ENCODE measurements around the gene LRP1-AS. TPM values are rescaled to one million over a fixed set of nuclear protein-coding genes. Genes with fewer than 3 reads are reported as not detected.

The LRP1-AS gene
- total and polyA plus RNA-seq, 10 of the 15 experiments (the other 5 are each of a cell fraction or from before 2014, with no cell fraction given): not detected

- TF ChIP-seq, protein P1, sequence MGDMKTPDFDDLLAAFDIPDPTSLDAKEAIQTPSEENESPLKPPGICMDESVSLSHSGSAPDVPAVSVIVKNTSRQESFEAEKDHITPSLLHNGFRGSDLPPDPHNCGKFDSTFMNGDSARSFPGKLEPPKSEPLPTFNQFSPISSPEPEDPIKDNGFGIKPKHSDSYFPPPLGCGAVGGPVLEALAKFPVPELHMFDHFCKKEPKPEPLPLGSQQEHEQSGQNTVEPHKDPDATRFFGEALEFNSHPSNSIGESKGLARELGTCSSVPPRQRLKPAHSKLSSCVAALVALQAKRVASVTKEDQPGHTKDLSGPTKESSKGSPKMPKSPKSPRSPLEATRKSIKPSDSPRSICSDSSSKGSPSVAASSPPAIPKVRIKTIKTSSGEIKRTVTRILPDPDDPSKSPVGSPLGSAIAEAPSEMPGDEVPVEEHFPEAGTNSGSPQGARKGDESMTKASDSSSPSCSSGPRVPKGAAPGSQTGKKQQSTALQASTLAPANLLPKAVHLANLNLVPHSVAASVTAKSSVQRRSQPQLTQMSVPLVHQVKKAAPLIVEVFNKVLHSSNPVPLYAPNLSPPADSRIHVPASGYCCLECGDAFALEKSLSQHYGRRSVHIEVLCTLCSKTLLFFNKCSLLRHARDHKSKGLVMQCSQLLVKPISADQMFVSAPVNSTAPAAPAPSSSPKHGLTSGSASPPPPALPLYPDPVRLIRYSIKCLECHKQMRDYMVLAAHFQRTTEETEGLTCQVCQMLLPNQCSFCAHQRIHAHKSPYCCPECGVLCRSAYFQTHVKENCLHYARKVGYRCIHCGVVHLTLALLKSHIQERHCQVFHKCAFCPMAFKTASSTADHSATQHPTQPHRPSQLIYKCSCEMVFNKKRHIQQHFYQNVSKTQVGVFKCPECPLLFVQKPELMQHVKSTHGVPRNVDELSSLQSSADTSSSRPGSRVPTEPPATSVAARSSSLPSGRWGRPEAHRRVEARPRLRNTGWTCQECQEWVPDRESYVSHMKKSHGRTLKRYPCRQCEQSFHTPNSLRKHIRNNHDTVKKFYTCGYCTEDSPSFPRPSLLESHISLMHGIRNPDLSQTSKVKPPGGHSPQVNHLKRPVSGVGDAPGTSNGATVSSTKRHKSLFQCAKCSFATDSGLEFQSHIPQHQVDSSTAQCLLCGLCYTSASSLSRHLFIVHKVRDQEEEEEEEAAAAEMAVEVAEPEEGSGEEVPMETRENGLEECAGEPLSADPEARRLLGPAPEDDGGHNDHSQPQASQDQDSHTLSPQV (IDR thresholded peaks at IDR 0.05): no peak
- TF ChIP-seq, protein P2, sequence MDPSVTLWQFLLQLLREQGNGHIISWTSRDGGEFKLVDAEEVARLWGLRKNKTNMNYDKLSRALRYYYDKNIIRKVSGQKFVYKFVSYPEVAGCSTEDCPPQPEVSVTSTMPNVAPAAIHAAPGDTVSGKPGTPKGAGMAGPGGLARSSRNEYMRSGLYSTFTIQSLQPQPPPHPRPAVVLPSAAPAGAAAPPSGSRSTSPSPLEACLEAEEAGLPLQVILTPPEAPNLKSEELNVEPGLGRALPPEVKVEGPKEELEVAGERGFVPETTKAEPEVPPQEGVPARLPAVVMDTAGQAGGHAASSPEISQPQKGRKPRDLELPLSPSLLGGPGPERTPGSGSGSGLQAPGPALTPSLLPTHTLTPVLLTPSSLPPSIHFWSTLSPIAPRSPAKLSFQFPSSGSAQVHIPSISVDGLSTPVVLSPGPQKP (IDR thresholded peaks at IDR 0.05; ENCODE audit: low read depth, low read length): no peak
- TF ChIP-seq BMI1 (IDR thresholded peaks at IDR 0.05; ENCODE audit: borderline replicate concordance): no peak
- peak; percentile 74 for TF ChIP-seq POLR2A (IDR thresholded peaks at IDR 0.05; ENCODE audit: low read depth, low read length)
- TF ChIP-seq CEBPZ (IDR thresholded peaks at IDR 0.05; ENCODE audit: low read depth, low read length): no peak
- peak; percentile 87 for TF ChIP-seq HDGF (IDR thresholded peaks at IDR 0.05)
- TF ChIP-seq ATF3 (IDR thresholded peaks at IDR 0.05; ENCODE audit: borderline replicate concordance, extremely low read depth, low read depth, low read length): no peak
- TF ChIP-seq CREB1 (IDR thresholded peaks at IDR 0.05; ENCODE audit: low read depth): peak; percentile 76
- no peak for TF ChIP-seq SIX5 (IDR thresholded peaks at IDR 0.05; ENCODE audit: low read depth, low read length, severe bottlenecking)
- TF ChIP-seq SUZ12 (IDR thresholded peaks at IDR 0.05; ENCODE audit: unreplicated experiment): no peak
- TF ChIP-seq, protein P3, sequence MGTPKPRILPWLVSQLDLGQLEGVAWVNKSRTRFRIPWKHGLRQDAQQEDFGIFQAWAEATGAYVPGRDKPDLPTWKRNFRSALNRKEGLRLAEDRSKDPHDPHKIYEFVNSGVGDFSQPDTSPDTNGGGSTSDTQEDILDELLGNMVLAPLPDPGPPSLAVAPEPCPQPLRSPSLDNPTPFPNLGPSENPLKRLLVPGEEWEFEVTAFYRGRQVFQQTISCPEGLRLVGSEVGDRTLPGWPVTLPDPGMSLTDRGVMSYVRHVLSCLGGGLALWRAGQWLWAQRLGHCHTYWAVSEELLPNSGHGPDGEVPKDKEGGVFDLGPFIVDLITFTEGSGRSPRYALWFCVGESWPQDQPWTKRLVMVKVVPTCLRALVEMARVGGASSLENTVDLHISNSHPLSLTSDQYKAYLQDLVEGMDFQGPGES (IDR thresholded peaks at IDR 0.05): no peak
- TF ChIP-seq, protein P4, sequence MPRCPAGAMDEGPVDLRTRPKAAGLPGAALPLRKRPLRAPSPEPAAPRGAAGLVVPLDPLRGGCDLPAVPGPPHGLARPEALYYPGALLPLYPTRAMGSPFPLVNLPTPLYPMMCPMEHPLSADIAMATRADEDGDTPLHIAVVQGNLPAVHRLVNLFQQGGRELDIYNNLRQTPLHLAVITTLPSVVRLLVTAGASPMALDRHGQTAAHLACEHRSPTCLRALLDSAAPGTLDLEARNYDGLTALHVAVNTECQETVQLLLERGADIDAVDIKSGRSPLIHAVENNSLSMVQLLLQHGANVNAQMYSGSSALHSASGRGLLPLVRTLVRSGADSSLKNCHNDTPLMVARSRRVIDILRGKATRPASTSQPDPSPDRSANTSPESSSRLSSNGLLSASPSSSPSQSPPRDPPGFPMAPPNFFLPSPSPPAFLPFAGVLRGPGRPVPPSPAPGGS (IDR thresholded peaks at IDR 0.05; ENCODE audit: borderline replicate concordance, insufficient read depth, low read depth, low read length, poor library complexity, severe bottlenecking): no peak
- TF ChIP-seq TCF3 (IDR thresholded peaks at IDR 0.05; ENCODE audit: borderline replicate concordance, insufficient read depth, low read depth, low read length): no peak
These were observed 36.2 kb downstream of the LRP1-AS start, which contains the start of gene STAT6 (continued) for GRCh38 chr12:57111031-57111734.

Measured in GM12878 (cell line).